SK-N-SH (cell line): ENCODE measurements around the gene ACER2. TPM values are rescaled to one million over a fixed set of nuclear protein-coding genes. Genes with fewer than 3 reads are reported as not detected.

Experiments used
- CTCF ChIA-PET: fragments of 300-600, 350-600 bp; formaldehyde crosslinking; extraction: SDS; loops from one replicate; lab custom pipeline; 2021; lab: Yijun Ruan, JAX
- POLR2A ChIA-PET: fragments of 350-600 bp; sonication (Branson Sonifier 250); formaldehyde crosslinking; extraction: SDS; loops from one replicate; lab custom pipeline; 2020; ENCODE audit warnings: antibody characterized with exemption, inconsistent platforms; lab: Yijun Ruan, JAX
- DNase-seq: peaks from one replicate; pipeline ENCODE4 v3.0.0; 2012
- H2AFZ ChIP-seq: fragments of 200-600 bp; sonication (generic); 2 replicates; pipeline ENCODE4 v1.8.1; 2016; ENCODE audit warnings: antibody characterized with exemption, mild to moderate bottlenecking, low read depth
- H3F3A ChIP-seq: fragments of 200-600 bp; sonication (generic); replicated peaks from 2 replicates; pipeline ENCODE3; 2016; ENCODE audit warnings: antibody characterized with exemption, mild to moderate bottlenecking; ENCODE audit not compliant: insufficient read depth
- H3K27ac ChIP-seq, 2 experiments: fragments of 200-500 bp in 1 of 2; fragments of 200-600 bp in 1 of 2; sonication (Bioruptor generic) in 1 of 2; sonication (generic), shearing (Covaris generic) in 1 of 2; 2 replicates each; pipeline versions ENCODE4 v1.5.1 to v1.6.1; 2014 to 2016; ENCODE audit warnings: low read depth in 2 of 2, inconsistent platforms in 1 of 2, low read length in 1 of 2, mild to moderate bottlenecking in 1 of 2, mixed read lengths in 1 of 2
- H3K27me3 ChIP-seq: fragments of 200-600 bp; sonication (generic), shearing (Covaris generic); 2 replicates; pipeline ENCODE4 v1.6.1; 2016; ENCODE audit warnings: mixed run types; ENCODE audit not compliant: insufficient read depth
- H3K36me3 ChIP-seq, 2 experiments: fragments of 200-500 bp in 1 of 2; fragments of 200-600 bp in 1 of 2; sonication (Bioruptor generic) in 1 of 2; sonication (generic) in 1 of 2; replicated peaks in 1 of 2; 2 replicates each; pipeline versions ENCODE3 to v1.5.1; 2014 to 2016; ENCODE audit warnings: low read length in 1 of 2, mild to moderate bottlenecking in 1 of 2; ENCODE audit not compliant: insufficient read depth in 2 of 2, control insufficient read depth in 1 of 2
- H3K4me1 ChIP-seq, 2 experiments: fragments of 200-500 bp in 1 of 2; fragments of 200-600 bp in 1 of 2; sonication (Bioruptor generic) in 1 of 2; sonication (generic), shearing (Covaris generic) in 1 of 2; 2 replicates each; pipeline versions ENCODE4 v1.5.1 to v1.6.1; 2014 to 2016; ENCODE audit warnings: low read depth in 1 of 2, low read length in 1 of 2, mixed run types in 1 of 2; ENCODE audit not compliant: insufficient read depth in 2 of 2, control insufficient read depth in 1 of 2
- H3K4me2 ChIP-seq: fragments of 200-600 bp; sonication (generic), shearing (Covaris generic); 2 replicates; pipeline ENCODE4 v1.6.1; 2017; ENCODE audit warnings: mixed run types
- H3K4me3 ChIP-seq, 2 experiments: fragments of 200-500 bp in 1 of 2; fragments of 200-600 bp in 1 of 2; sonication (Bioruptor generic) in 1 of 2; sonication (generic), shearing (Covaris generic) in 1 of 2; 2 replicates each; pipeline versions ENCODE4 v1.5.1 to v1.8.1; 2014 to 2016; ENCODE audit warnings: low read depth in 2 of 2, inconsistent platforms in 1 of 2, low read length in 1 of 2, mild to moderate bottlenecking in 1 of 2, mixed read lengths in 1 of 2, moderate library complexity in 1 of 2
- H3K79me2 ChIP-seq: fragments of 200-600 bp; sonication (generic); 2 replicates; pipeline ENCODE4 v1.8.1; 2017; ENCODE audit warnings: mild to moderate bottlenecking; ENCODE audit not compliant: insufficient read depth
- H3K9ac ChIP-seq: fragments of 200-600 bp; sonication (generic); 2 replicates; pipeline ENCODE4 v1.6.1; 2017; ENCODE audit warnings: mixed run types
- H3K9me2 ChIP-seq: fragments of 200-600 bp; sonication (generic); 2 replicates; pipeline ENCODE4 v1.6.1; 2017; ENCODE audit warnings: mixed run types
- H3K9me3 ChIP-seq: fragments of 200-600 bp; sonication (generic); 2 replicates; pipeline ENCODE4 v1.6.1; 2017; ENCODE audit warnings: mixed run types, mild to moderate bottlenecking, moderate library complexity
- H4K20me1 ChIP-seq: fragments of 200-600 bp; sonication (generic); 2 replicates; pipeline ENCODE4 v1.6.1; 2017; ENCODE audit warnings: mild to moderate bottlenecking, mixed run types; ENCODE audit not compliant: insufficient read depth
- CHD2 ChIP-seq: fragments of 150-350 bp; IDR thresholded peaks from 2 replicates; pipeline ENCODE4 v1.6.1; 2018; ENCODE audit warnings: low read length; ENCODE audit not compliant: partially characterized antibody
- EP300 ChIP-seq, 2 experiments: IDR thresholded peaks; 2 replicates each; pipeline versions ENCODE4 v1.4.0 to v1.6.1; 2012; ENCODE audit warnings: borderline replicate concordance in 1 of 2, low read depth in 1 of 2, low read length in 1 of 2
- EZH2phosphoT487 ChIP-seq: fragments of 200-600 bp; sonication (generic); IDR thresholded peaks from 2 replicates; pipeline ENCODE4 v1.6.1; 2017; ENCODE audit warnings: low read depth, mixed run types, mild to moderate bottlenecking, antibody characterized with exemption, moderate library complexity, borderline replicate concordance
- FOSL2 ChIP-seq: IDR thresholded peaks from 2 replicates; pipeline ENCODE4 v1.4.0; 2012; ENCODE audit warnings: low read depth, mild to moderate bottlenecking, moderate library complexity, borderline replicate concordance
- FOXJ3 ChIP-seq: sonication (generic); formaldehyde crosslinking; IDR thresholded peaks from 2 replicates; pipeline ENCODE4 v1.5.1; 2020; ENCODE audit warnings: mild to moderate bottlenecking, missing genetic modification reagents
- FOXM1 ChIP-seq: IDR thresholded peaks from 2 replicates; pipeline ENCODE4 v1.4.0; 2012; ENCODE audit warnings: low read depth, mild to moderate bottlenecking
- JUND ChIP-seq: IDR thresholded peaks from 2 replicates; pipeline ENCODE4 v1.4.0; 2012
- MXI1 ChIP-seq: IDR thresholded peaks from 2 replicates; pipeline ENCODE4 v1.6.1; 2012; ENCODE audit warnings: mild to moderate bottlenecking, low read depth, low read length, improper control_type of control experiment
- NFIC ChIP-seq: IDR thresholded peaks from 2 replicates; pipeline ENCODE4 v1.4.0; 2012; ENCODE audit warnings: borderline replicate concordance
- NRF1 ChIP-seq: IDR thresholded peaks from 2 replicates; pipeline ENCODE4 v1.6.1; 2012; ENCODE audit warnings: low read depth, mild to moderate bottlenecking, low read length
- POLR2AphosphoS5 ChIP-seq: IDR thresholded peaks from 2 replicates; pipeline ENCODE4 v1.6.1; 2012; ENCODE audit warnings: low read depth, low read length
- RFX5 ChIP-seq: IDR thresholded peaks from 2 replicates; pipeline ENCODE4 v1.6.1; 2012; ENCODE audit warnings: mild to moderate bottlenecking, improper control_type of control experiment, low read length
- SIN3A ChIP-seq: IDR thresholded peaks from 2 replicates; pipeline ENCODE4 v1.6.1; 2012; ENCODE audit warnings: low read depth, mild to moderate bottlenecking, low read length, moderate library complexity, borderline replicate concordance
- TAF1 ChIP-seq: IDR thresholded peaks from 2 replicates; pipeline ENCODE4 v1.6.1; 2012; ENCODE audit warnings: low read depth, mild to moderate bottlenecking, low read length, moderate library complexity, borderline replicate concordance
- TCF12 ChIP-seq: IDR thresholded peaks from 2 replicates; pipeline ENCODE4 v1.4.0; 2012
- TEAD4 ChIP-seq: IDR thresholded peaks from 2 replicates; pipeline ENCODE4 v1.4.0; 2012; ENCODE audit warnings: mild to moderate bottlenecking, borderline replicate concordance; ENCODE audit not compliant: insufficient read depth
- WGBS: methylation state at CpG from one replicate; pipeline ENCODE4 v1.1.6; 2017; ENCODE audit warnings: low lambda C conversion rate; 5-methylcytosine and 5-hydroxymethylcytosine counted together
- polyA plus RNA-seq, 3 experiments: library from polyadenylated mRNA; depleted of rRNA; stranded (reverse); fragments of >200 nt; gene quantifications; 2 replicates each; pipeline ENCODE4 v1.2.3, GENCODE V29; 2012
- TF ChIP-seq, protein P1 (sequence below): fragments of 150-350 bp; IDR thresholded peaks from 2 replicates; pipeline ENCODE4 v1.6.1; 2017; ENCODE audit warnings: antibody characterized with exemption, low read length, low read depth, borderline replicate concordance
- TF ChIP-seq, protein P2 (sequence below): IDR thresholded peaks from 2 replicates; pipeline ENCODE4; 2012
- TF ChIP-seq, protein P3 (sequence below): IDR thresholded peaks from 2 replicates; pipeline ENCODE4 v1.6.1; 2012; ENCODE audit warnings: mild to moderate bottlenecking, low read depth, low read length, moderate library complexity

ACER2 gene
- polyA plus RNA-seq, 1 of the 3 experiments (the other 2 are of a cell fraction) = 1.3 TPM

DNA sequence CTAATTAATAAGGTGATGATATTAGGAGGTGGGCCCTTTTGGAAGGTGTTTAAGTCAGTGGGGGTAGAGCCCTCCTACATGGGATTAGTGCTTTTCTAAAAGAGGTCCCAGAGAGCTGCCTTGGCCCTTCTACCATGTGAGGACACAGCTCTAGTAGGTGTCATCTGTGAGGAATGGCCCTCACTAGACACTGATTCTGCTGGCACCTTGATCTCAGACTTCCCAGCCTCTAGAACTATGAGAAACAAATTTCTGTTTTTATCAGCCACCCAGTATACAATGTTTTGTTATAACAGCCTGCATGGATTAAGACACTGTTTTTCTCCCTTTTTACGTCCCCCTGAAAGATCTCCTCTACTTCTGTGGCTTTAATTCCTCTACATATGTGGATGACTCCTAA lies 31.6 kb downstream of the ACER2 start (continued):
- no peak for TF ChIP-seq FOSL2
- no peak for TF ChIP-seq EZH2phosphoT487
- TF ChIP-seq NRF1 = no peak

DNA sequence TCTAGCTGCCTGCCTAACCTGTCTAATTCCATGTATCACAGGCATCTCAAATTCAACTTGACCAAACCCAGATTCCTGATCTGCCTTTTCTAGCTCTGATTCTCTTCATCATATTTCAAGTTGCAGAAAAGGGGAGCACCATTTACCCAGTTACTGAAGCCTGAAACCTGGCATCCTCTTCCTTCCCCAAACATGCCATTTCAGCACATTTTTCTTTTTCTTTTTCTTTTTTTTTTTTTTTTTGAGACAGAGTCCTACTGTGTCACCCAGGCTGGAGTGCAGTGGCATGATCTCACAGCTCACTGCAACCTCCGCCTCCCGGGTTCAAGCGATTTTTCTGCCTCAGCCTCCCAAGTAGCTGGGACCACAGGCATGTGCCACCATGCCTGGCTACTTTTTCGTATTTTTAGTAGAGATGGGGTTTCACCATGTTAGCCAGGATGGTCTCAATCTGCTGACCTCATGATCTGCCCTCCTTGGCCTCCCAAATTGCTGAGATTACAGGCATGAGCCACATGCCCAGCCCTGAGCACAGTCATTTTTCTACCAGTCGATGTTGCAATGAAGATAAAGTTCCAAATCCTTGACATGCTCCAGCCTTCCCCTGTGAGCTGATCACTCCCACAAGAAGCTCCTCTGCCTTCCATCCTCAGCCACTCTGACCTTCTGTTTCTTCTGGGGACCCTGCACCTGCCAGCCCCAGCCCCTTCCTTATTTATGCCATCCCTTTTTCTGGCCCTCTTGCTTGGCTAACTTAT lies 32.2 kb downstream of the ACER2 start:
- no peak for DNase-seq
- Histone ChIP-seq H3K4me3 (no peak overlapping the region), H3K4me1 (no peaks in the 10 kb centered on the region), H3K4me2 (no peak overlapping the region), H3K9me3 (no peaks in the 10 kb centered on the region), H3K9me2 (no peaks in the 10 kb centered on the region), H3K27me3 (no peaks in the 10 kb centered on the region), H4K20me1 (no peaks in the 10 kb centered on the region), H3K27ac (no peak overlapping the region), H3K36me3 (peaks cover 2 to 5% of the 10 kb centered on the region in 2 experiments), H3K9ac (no peak overlapping the region), H3F3A (no peaks in the 10 kb centered on the region), H2AFZ (no peak overlapping the region), H3K79me2 (no peaks in the 10 kb centered on the region)
- ChIA-PET CTCF (interaction anchor here (1.0 kb wide), 1 partner anchor 16 kb away, joined by 3 read pairs; no protein-coding TSS in a partner anchor), POLR2A (no interaction called here)
- WGBS = 81% methylated on average over 5 of the region's 5 CpGs
- TF ChIP-seq MXI1 (no peak), POLR2AphosphoS5 (no peak), TEAD4 (no peak), EP300 (IDR thresholded peaks at IDR 0.05; ENCODE audit: borderline replicate concordance in 1 of 2, low read depth in 1 of 2, low read length in 1 of 2) (no peak), TAF1 (no peak)

DNA sequence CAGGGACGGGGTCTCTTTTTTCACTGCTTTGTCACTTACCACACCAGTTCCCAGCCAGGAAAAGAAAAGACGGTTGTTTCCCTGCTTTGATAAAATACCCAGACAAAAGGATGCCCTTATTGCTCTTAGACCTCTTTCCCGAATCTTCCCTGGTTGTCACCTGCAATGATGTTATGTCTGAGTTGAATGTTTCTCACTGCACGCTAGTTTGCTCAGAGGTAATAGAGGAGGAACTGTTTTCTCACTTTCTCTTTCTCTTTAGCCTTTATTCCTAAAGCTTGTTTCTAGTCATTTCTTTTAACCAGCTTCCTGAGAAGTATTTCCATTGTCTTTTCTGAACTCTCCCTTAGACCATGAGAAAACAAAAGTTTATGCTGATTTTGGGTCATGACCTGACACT lies 32.9 kb downstream of the ACER2 start:
- Histone ChIP-seq H3K9ac (no peak overlapping the region), H3K4me2 (no peak overlapping the region), H4K20me1 (no peaks in the 10 kb centered on the region), H3K36me3 (peaks cover 2 to 5% of the 10 kb centered on the region in 2 experiments), H2AFZ (no peak overlapping the region), H3K79me2 (no peaks in the 10 kb centered on the region), H3K4me3 (no peak overlapping the region), H3K27me3 (no peaks in the 10 kb centered on the region), H3K27ac (no peak overlapping the region), H3K9me3 (no peaks in the 10 kb centered on the region), H3K4me1 (no peaks in the 10 kb centered on the region), H3K9me2 (no peaks in the 10 kb centered on the region), H3F3A (no peaks in the 10 kb centered on the region)
- WGBS = 76% methylated on average over 4 of the region's 4 CpGs
- CTCF ChIA-PET = interaction anchor here (1.0 kb wide), 1 partner anchor 15 kb away, joined by 3 read pairs; no protein-coding TSS in a partner anchor
- POLR2A ChIA-PET = no interaction called here
- no peak for DNase-seq
- no peak for TF ChIP-seq TAF1
- no peak for TF ChIP-seq TCF12
- TF ChIP-seq, protein P1, sequence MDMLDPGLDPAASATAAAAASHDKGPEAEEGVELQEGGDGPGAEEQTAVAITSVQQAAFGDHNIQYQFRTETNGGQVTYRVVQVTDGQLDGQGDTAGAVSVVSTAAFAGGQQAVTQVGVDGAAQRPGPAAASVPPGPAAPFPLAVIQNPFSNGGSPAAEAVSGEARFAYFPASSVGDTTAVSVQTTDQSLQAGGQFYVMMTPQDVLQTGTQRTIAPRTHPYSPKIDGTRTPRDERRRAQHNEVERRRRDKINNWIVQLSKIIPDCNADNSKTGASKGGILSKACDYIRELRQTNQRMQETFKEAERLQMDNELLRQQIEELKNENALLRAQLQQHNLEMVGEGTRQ = no peak
- TF ChIP-seq, protein P2, sequence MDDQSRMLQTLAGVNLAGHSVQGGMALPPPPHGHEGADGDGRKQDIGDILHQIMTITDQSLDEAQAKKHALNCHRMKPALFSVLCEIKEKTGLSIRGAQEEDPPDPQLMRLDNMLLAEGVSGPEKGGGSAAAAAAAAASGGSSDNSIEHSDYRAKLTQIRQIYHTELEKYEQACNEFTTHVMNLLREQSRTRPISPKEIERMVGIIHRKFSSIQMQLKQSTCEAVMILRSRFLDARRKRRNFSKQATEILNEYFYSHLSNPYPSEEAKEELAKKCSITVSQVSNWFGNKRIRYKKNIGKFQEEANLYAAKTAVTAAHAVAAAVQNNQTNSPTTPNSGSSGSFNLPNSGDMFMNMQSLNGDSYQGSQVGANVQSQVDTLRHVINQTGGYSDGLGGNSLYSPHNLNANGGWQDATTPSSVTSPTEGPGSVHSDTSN = no peak
- TF ChIP-seq MXI1 = no peak
- TF ChIP-seq, protein P3, sequence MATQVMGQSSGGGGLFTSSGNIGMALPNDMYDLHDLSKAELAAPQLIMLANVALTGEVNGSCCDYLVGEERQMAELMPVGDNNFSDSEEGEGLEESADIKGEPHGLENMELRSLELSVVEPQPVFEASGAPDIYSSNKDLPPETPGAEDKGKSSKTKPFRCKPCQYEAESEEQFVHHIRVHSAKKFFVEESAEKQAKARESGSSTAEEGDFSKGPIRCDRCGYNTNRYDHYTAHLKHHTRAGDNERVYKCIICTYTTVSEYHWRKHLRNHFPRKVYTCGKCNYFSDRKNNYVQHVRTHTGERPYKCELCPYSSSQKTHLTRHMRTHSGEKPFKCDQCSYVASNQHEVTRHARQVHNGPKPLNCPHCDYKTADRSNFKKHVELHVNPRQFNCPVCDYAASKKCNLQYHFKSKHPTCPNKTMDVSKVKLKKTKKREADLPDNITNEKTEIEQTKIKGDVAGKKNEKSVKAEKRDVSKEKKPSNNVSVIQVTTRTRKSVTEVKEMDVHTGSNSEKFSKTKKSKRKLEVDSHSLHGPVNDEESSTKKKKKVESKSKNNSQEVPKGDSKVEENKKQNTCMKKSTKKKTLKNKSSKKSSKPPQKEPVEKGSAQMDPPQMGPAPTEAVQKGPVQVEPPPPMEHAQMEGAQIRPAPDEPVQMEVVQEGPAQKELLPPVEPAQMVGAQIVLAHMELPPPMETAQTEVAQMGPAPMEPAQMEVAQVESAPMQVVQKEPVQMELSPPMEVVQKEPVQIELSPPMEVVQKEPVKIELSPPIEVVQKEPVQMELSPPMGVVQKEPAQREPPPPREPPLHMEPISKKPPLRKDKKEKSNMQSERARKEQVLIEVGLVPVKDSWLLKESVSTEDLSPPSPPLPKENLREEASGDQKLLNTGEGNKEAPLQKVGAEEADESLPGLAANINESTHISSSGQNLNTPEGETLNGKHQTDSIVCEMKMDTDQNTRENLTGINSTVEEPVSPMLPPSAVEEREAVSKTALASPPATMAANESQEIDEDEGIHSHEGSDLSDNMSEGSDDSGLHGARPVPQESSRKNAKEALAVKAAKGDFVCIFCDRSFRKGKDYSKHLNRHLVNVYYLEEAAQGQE = no peak
- TF ChIP-seq POLR2AphosphoS5 = no peak
- TF ChIP-seq RFX5 = no peak
- no peak for TF ChIP-seq FOXJ3 (CRISPR knock-in tag)
- no peak for TF ChIP-seq CHD2
- TF ChIP-seq EZH2phosphoT487 = no peak
- no peak for TF ChIP-seq JUND
- no peak for TF ChIP-seq FOXM1
- no peak for TF ChIP-seq EP300 (IDR thresholded peaks at IDR 0.05; ENCODE audit: borderline replicate concordance in 1 of 2, low read depth in 1 of 2, low read length in 1 of 2)
- TF ChIP-seq NFIC = no peak
- no peak for TF ChIP-seq FOSL2
- TF ChIP-seq SIN3A = no peak
